ENCODE results near the gene TAS2R40. TPM values are rescaled to one million over a fixed set of nuclear protein-coding genes. Genes with fewer than 3 reads are reported as not detected.
A peak's percentile ranks its signal among the peaks of the same experiment; 100 is the strongest.

TAS2R40 gene
- total and polyA plus RNA-seq, 2 donors from 2014 or later: not detected

GRCh38 chr7:143248761-143249354 lies 27.0 kb downstream of the TAS2R40 start:
- FAIRE-seq: no peak

GRCh38 chr7:143250199-143250598 lies 28.4 kb downstream of the TAS2R40 start:
- Histone ChIP-seq H3K9ac (ENCODE audit: low read length in 3 of 3) (no peak overlapping the region), H3K4me1 (ENCODE audit: control insufficient read depth in 2 of 3, insufficient read depth in 2 of 3, low read depth in 1 of 3, low read length in 3 of 3) (peaks cover 0 to 3% (median 0%) of the 10 kb centered on the region in 3 donors), H3K27ac (ENCODE audit: low read depth in 2 of 2, low read length in 2 of 2) (no peak overlapping the region), H3K9me3 (ENCODE audit: control insufficient read depth in 2 of 3, insufficient read depth in 1 of 3, low read length in 3 of 3) (no peaks in the 10 kb centered on the region), H3K4me3 (ENCODE audit: low read length in 3 of 3) (no peak overlapping the region), H3K27me3 (ENCODE audit: control insufficient read depth, insufficient read depth, low read length) (no peaks in the 10 kb centered on the region), H3K36me3 (ENCODE audit: control insufficient read depth in 2 of 3, insufficient read depth in 3 of 3, low read length in 3 of 3) (no peaks in the 10 kb centered on the region)
- FAIRE-seq (no peak), DNase-seq (no peak)
- intact Hi-C loops (cut with DNase I): no loop called here
- no peak for TF ChIP-seq CTCF (IDR thresholded peaks at IDR 0.05; ENCODE audit: borderline replicate concordance, extremely low read depth, insufficient read depth)

More at GRCh38 chr7:143248761-143249354, 27.0 kb downstream of the TAS2R40 start:
- Histone ChIP-seq H3K27ac (ENCODE audit: low read depth in 2 of 2, low read length in 2 of 2) (no peak overlapping the region), H3K36me3 (ENCODE audit: control insufficient read depth in 2 of 3, insufficient read depth in 3 of 3, low read length in 3 of 3) (no peaks in the 10 kb centered on the region), H3K4me1 (ENCODE audit: control insufficient read depth in 2 of 3, insufficient read depth in 2 of 3, low read depth in 1 of 3, low read length in 3 of 3) (peaks cover 0 to 3% (median 0%) of the 10 kb centered on the region in 3 donors), H3K9ac (ENCODE audit: low read length in 3 of 3) (no peak overlapping the region), H3K4me3 (ENCODE audit: low read length in 3 of 3) (no peak overlapping the region), H3K9me3 (ENCODE audit: control insufficient read depth in 2 of 3, insufficient read depth in 1 of 3, low read length in 3 of 3) (no peaks in the 10 kb centered on the region), H3K27me3 (ENCODE audit: control insufficient read depth, insufficient read depth, low read length) (no peaks in the 10 kb centered on the region)
- intact Hi-C loops (cut with DNase I): loop anchor here (10.0 kb wide), 1 partner anchor 56 kb away; no protein-coding TSS in a partner anchor
- DNase-seq: peak in 1 of 5 donors; percentile 29
- no peak for TF ChIP-seq CTCF (IDR thresholded peaks at IDR 0.05; ENCODE audit: borderline replicate concordance, extremely low read depth, insufficient read depth)

GRCh38 chr7:143250822-143251221 lies 29.0 kb downstream of the TAS2R40 start:
- H3K4me1 ChIP-seq (ENCODE audit: control insufficient read depth in 2 of 3, insufficient read depth in 2 of 3, low read depth in 1 of 3, low read length in 3 of 3): peaks cover 0 to 3% (median 0%) of the 10 kb centered on the region in 3 donors
- H3K9me3 ChIP-seq (ENCODE audit: control insufficient read depth in 2 of 3, insufficient read depth in 1 of 3, low read length in 3 of 3): no peaks in the 10 kb centered on the region
- FAIRE-seq: no peak
- H3K27me3 ChIP-seq (ENCODE audit: control insufficient read depth, insufficient read depth, low read length): no peaks in the 10 kb centered on the region
- TF ChIP-seq CTCF (IDR thresholded peaks at IDR 0.05; ENCODE audit: borderline replicate concordance, extremely low read depth, insufficient read depth): no peak
- no peak overlapping the region for H3K27ac ChIP-seq (ENCODE audit: low read depth in 2 of 2, low read length in 2 of 2)
- no peak overlapping the region for H3K9ac ChIP-seq (ENCODE audit: low read length in 3 of 3)
- intact Hi-C loops (cut with DNase I): no loop called here
- no peak for DNase-seq
- H3K4me3 ChIP-seq (ENCODE audit: low read length in 3 of 3): no peak overlapping the region
- no peaks in the 10 kb centered on the region for H3K36me3 ChIP-seq (ENCODE audit: control insufficient read depth in 2 of 3, insufficient read depth in 3 of 3, low read length in 3 of 3)
